Stimulated activated naive CD8-positive, alpha-beta T cell treated with anti-CD3 and anti-CD28 coated beads, Interleukin-15, Interleukin-2, amounts not matched to agents 100 ng/mL and 50 ng/mL, for 24 hours (primary cell): ENCODE data around the gene STX18.
A peak's percentile ranks its signal among the peaks of the same experiment; 100 is the strongest.
"Not testable (repeated sequence)": the region's sequence is repeated elsewhere in the genome, so short reads cannot be mapped to it uniquely, and the experiment has no call there.

Experiments
- H3K27ac Mint-ChIP-seq: one replicate; pipeline ENCODE4 v1.8.0; 2021; ENCODE audit warnings: mild to moderate bottlenecking, mixed read lengths
- H3K27me3 Mint-ChIP-seq: one replicate; pipeline ENCODE4 v1.8.0; 2021; ENCODE audit warnings: mixed read lengths
- H3K36me3 Mint-ChIP-seq: one replicate; pipeline ENCODE4 v1.8.0; 2021; ENCODE audit warnings: low read depth, mixed read lengths
- H3K4me1 Mint-ChIP-seq: one replicate; pipeline ENCODE4 v1.8.0; 2021; ENCODE audit warnings: low read depth, mixed read lengths
- H3K4me3 Mint-ChIP-seq: one replicate; pipeline ENCODE4 v1.8.0; 2021; ENCODE audit warnings: mild to moderate bottlenecking, mixed read lengths
- H3K9me3 Mint-ChIP-seq: one replicate; pipeline ENCODE4 v1.8.0; 2021; ENCODE audit warnings: mixed read lengths

STX18 gene

GRCh38 chr4:4507403-4507802 lies 34.4 kb downstream of the STX18 start:
- peaks cover 24% of the 10 kb centered on the region for H3K36me3 Mint-ChIP-seq

GRCh38 chr4:4506961-4507360 lies 34.9 kb downstream of the STX18 start:
- Mint-ChIP-seq H3K4me3 (no peak overlapping the region), H3K36me3 (peaks cover 24% of the 10 kb centered on the region), H3K27ac (no peak overlapping the region)

More at GRCh38 chr4:4507403-4507802, 34.4 kb downstream of the STX18 start:
- peaks cover 9% of the 10 kb centered on the region for H3K4me1 Mint-ChIP-seq
- no peak overlapping the region for H3K4me3 Mint-ChIP-seq
- no peaks in the 10 kb centered on the region for H3K9me3 Mint-ChIP-seq
- no peak overlapping the region for H3K27ac Mint-ChIP-seq
- H3K27me3 Mint-ChIP-seq: no peaks in the 10 kb centered on the region

GRCh38 chr4:4505211-4505610 lies 36.6 kb downstream of the STX18 start:
- not testable (repeated sequence) for H3K27ac Mint-ChIP-seq, H3K4me3 Mint-ChIP-seq, H3K9me3 Mint-ChIP-seq, H3K27me3 Mint-ChIP-seq
- H3K4me1 Mint-ChIP-seq: peaks cover 22% of the 10 kb centered on the region
- peaks cover 17% of the 10 kb centered on the region for H3K36me3 Mint-ChIP-seq

More at GRCh38 chr4:4506961-4507360, 34.9 kb downstream of the STX18 start:
- no peaks in the 10 kb centered on the region for H3K9me3 Mint-ChIP-seq
- no peaks in the 10 kb centered on the region for H3K27me3 Mint-ChIP-seq
- peaks cover 12% of the 10 kb centered on the region for H3K4me1 Mint-ChIP-seq

GRCh38 chr4:4504783-4505182 lies 37.1 kb downstream of the STX18 start:
- no peaks in the 10 kb centered on the region for H3K27me3 Mint-ChIP-seq
- H3K9me3 Mint-ChIP-seq: no peaks in the 10 kb centered on the region
- H3K4me3 Mint-ChIP-seq: no peak overlapping the region
- no peak overlapping the region for H3K27ac Mint-ChIP-seq
- H3K4me1 Mint-ChIP-seq: peaks cover 22% of the 10 kb centered on the region
- peaks cover 13% of the 10 kb centered on the region for H3K36me3 Mint-ChIP-seq

- peaks cover 22% of the 10 kb centered on the region for H3K4me1 Mint-ChIP-seq
- H3K9me3 Mint-ChIP-seq: no peaks in the 10 kb centered on the region
- H3K27me3 Mint-ChIP-seq: no peaks in the 10 kb centered on the region
- peak overlapping the region; percentile 68 for H3K4me3 Mint-ChIP-seq
- peaks cover under 1% of the 10 kb centered on the region for H3K36me3 Mint-ChIP-seq
- peak overlapping the region; percentile 76 for H3K27ac Mint-ChIP-seq
Measured at GRCh38 chr4:4502694-4503311, 39.0 kb downstream of the STX18 start.

- no peaks in the 10 kb centered on the region for H3K9me3 Mint-ChIP-seq
- H3K27ac Mint-ChIP-seq: no peak overlapping the region
- H3K36me3 Mint-ChIP-seq: no peaks in the 10 kb centered on the region
- peaks cover 22% of the 10 kb centered on the region for H3K4me1 Mint-ChIP-seq
- no peaks in the 10 kb centered on the region for H3K27me3 Mint-ChIP-seq
- H3K4me3 Mint-ChIP-seq: no peak overlapping the region
Measured at GRCh38 chr4:4501679-4502078, 40.2 kb downstream of the STX18 start.

- Mint-ChIP-seq H3K36me3 (no peaks in the 10 kb centered on the region), H3K4me3 (no peak overlapping the region), H3K27me3 (no peaks in the 10 kb centered on the region), H3K4me1 (peaks cover 22% of the 10 kb centered on the region), H3K27ac (no peak overlapping the region), H3K9me3 (no peaks in the 10 kb centered on the region)
Measured at GRCh38 chr4:4499438-4500123, 42.3 kb downstream of the STX18 start.

- Mint-ChIP-seq H3K9me3 (no peaks in the 10 kb centered on the region), H3K27ac (no peak overlapping the region), H3K36me3 (no peaks in the 10 kb centered on the region), H3K4me3 (no peak overlapping the region), H3K4me1 (peaks cover 19% of the 10 kb centered on the region), H3K27me3 (no peaks in the 10 kb centered on the region)
Measured at GRCh38 chr4:4496592-4497372, 45.1 kb downstream of the STX18 start.

GRCh38 chr4:4494882-4495281 lies 47.0 kb downstream of the STX18 start:
- H3K36me3 Mint-ChIP-seq: no peaks in the 10 kb centered on the region
- H3K4me1 Mint-ChIP-seq: peaks cover 11% of the 10 kb centered on the region
- no peak overlapping the region for H3K27ac Mint-ChIP-seq

GRCh38 chr4:4492161-4492847 lies 49.5 kb downstream of the STX18 start:
- Mint-ChIP-seq H3K27me3 (no peaks in the 10 kb centered on the region), H3K4me1 (peaks cover 11% of the 10 kb centered on the region), H3K36me3 (no peaks in the 10 kb centered on the region), H3K9me3 (no peaks in the 10 kb centered on the region), H3K4me3 (peak overlapping the region; percentile 66), H3K27ac (peak overlapping the region; percentile 53)

More at GRCh38 chr4:4494882-4495281, 47.0 kb downstream of the STX18 start:
- H3K27me3 Mint-ChIP-seq: no peaks in the 10 kb centered on the region
- H3K4me3 Mint-ChIP-seq: no peak overlapping the region
- no peaks in the 10 kb centered on the region for H3K9me3 Mint-ChIP-seq

- Mint-ChIP-seq H3K27me3 (no peaks in the 10 kb centered on the region), H3K36me3 (no peaks in the 10 kb centered on the region), H3K27ac (no peak overlapping the region), H3K4me3 (no peak overlapping the region), H3K9me3 (no peaks in the 10 kb centered on the region), H3K4me1 (peaks cover 11% of the 10 kb centered on the region)
Measured at GRCh38 chr4:4491396-4491893, 50.4 kb downstream of the STX18 start.

- Mint-ChIP-seq H3K36me3 (no peaks in the 10 kb centered on the region), H3K4me3 (no peak overlapping the region), H3K4me1 (peaks cover 11% of the 10 kb centered on the region), H3K27me3 (no peaks in the 10 kb centered on the region), H3K27ac (no peak overlapping the region), H3K9me3 (no peaks in the 10 kb centered on the region)
Measured at GRCh38 chr4:4490816-4491215, 51.0 kb downstream of the STX18 start.

GRCh38 chr4:4490041-4490440 lies 51.8 kb downstream of the STX18 start:
- H3K27me3 Mint-ChIP-seq: no peaks in the 10 kb centered on the region
- no peaks in the 10 kb centered on the region for H3K9me3 Mint-ChIP-seq
- H3K36me3 Mint-ChIP-seq: no peaks in the 10 kb centered on the region
- H3K27ac Mint-ChIP-seq: no peak overlapping the region
- peaks cover 11% of the 10 kb centered on the region for H3K4me1 Mint-ChIP-seq
- H3K4me3 Mint-ChIP-seq: no peak overlapping the region

GRCh38 chr4:4488405-4489404 lies 53.1 kb downstream of the STX18 start:
- Mint-ChIP-seq H3K27me3 (no peaks in the 10 kb centered on the region), H3K4me3 (no peak overlapping the region), H3K4me1 (peaks cover 11% of the 10 kb centered on the region), H3K36me3 (no peaks in the 10 kb centered on the region), H3K9me3 (no peaks in the 10 kb centered on the region), H3K27ac (no peak overlapping the region)
